Sigmoid colon (tissue), 7 donors: ENCODE measurements around the gene MIPEP. TPM values are rescaled to one million over a fixed set of nuclear protein-coding genes. Genes with fewer than 3 reads are reported as not detected.
A peak's percentile ranks its signal among the peaks of the same experiment; 100 is the strongest.

ENCODE experiments used
- DNase-seq: peaks from one replicate; pipeline ENCODE4 v3.0.0-alpha.2; 2019
- H3K27ac ChIP-seq, 4 donors: fragments of 200-600 bp; sonication (generic); one replicate each; pipeline ENCODE4 v1.5.1; 2016 to 2019; ENCODE audit warnings: mild to moderate bottlenecking in 1 of 4
- H3K27me3 ChIP-seq, 3 donors: fragments of 200-600 bp; sonication (generic); one replicate each; pipeline ENCODE4 v1.5.1; 2019; ENCODE audit warnings: mild to moderate bottlenecking in 1 of 3
- H3K36me3 ChIP-seq, 4 donors: fragments of 200-600 bp; sonication (generic); one replicate each; pipeline ENCODE4 v1.5.1; 2016 to 2019
- H3K4me1 ChIP-seq, 4 donors: fragments of 200-600 bp; sonication (generic); one replicate each; pipeline ENCODE4 v1.5.1; 2017 to 2019
- H3K4me3 ChIP-seq, 4 donors: fragments of 200-600 bp; sonication (generic); one replicate each; pipeline ENCODE4 v1.5.1; 2017 to 2019; ENCODE audit warnings: mild to moderate bottlenecking in 2 of 4, moderate library complexity in 1 of 4
- H3K9me3 ChIP-seq, 4 donors: fragments of 200-600 bp in 3 of 4; sonication (generic) in 3 of 4; one replicate each; pipeline versions ENCODE4 v1.5.1 to v1.6.1; 2013 to 2019
- CTCF ChIP-seq, 4 experiments: fragments of 450-650 bp in 3 of 4; fragments of 200-600 bp in 1 of 4; IDR thresholded peaks; one replicate each; pipeline ENCODE4 v1.5.1; 2016 to 2019; ENCODE audit warnings: antibody characterized with exemption in 4 of 4, mild to moderate bottlenecking in 3 of 4, moderate library complexity in 2 of 4
- EP300 ChIP-seq, 4 donors: sonication (generic); formaldehyde crosslinking; IDR thresholded peaks; one replicate each; pipeline ENCODE4 v1.6.1; 2017; ENCODE audit warnings: antibody characterized with exemption in 4 of 4
- POLR2A ChIP-seq, 2 donors: fragments of 450-650 bp; IDR thresholded peaks; one replicate each; pipeline ENCODE4 v1.6.1; 2016; ENCODE audit warnings: antibody characterized with exemption in 2 of 2, mild to moderate bottlenecking in 2 of 2, moderate library complexity in 2 of 2
- POLR2AphosphoS5 ChIP-seq, 4 donors: sonication (generic); formaldehyde crosslinking; IDR thresholded peaks; one replicate each; pipeline ENCODE4 v1.6.1; 2017; ENCODE audit warnings: antibody characterized with exemption in 4 of 4
- WGBS, 2 donors: extraction: QIAGEN DNeasy Blood & Tissue Kit; methylation state at CpG; one replicate each; pipeline ENCODE4 v1.1.7; 2013; 5-methylcytosine and 5-hydroxymethylcytosine counted together
- intact Hi-C: fragments of 100-400 bp; cut with DNase I; formaldehyde crosslinking; loops from one replicate; pipeline ENCODE4 v1.15.1; 2023
- polyA plus RNA-seq, 3 donors: library from polyadenylated mRNA; stranded (reverse); fragments of 200-250 nt; gene quantifications; one replicate each; pipeline ENCODE4 v1.2.3, GENCODE V29; 2013
- total RNA-seq, 4 donors: library from RNA; depleted of rRNA; stranded (reverse); fragments of >200 nt; gene quantifications; one replicate each; pipeline ENCODE4 v1.1.0, GENCODE V29; 2016
- donor health status: healthy with polysubstance abuse.
- donor health status: Bipolar disorder and iron deficiency.
- donor health status: healthy.

The MIPEP gene
- total RNA-seq: 10 to 100 TPM; 10.7 to 11.4 (median 11.1) TPM
- polyA plus RNA-seq: 10 to 100 TPM; 13.8 to 20.5 (median 19.4) TPM

GRCh38 chr13:23888658-23889614 is at the start of gene MIPEP:
MIPEP (minus strand) TSS chr13:23889400; CDS start chr13:23889320, 80 bp downstream.
- WGBS, 2 donors: 0% methylated on average over 75 of the region's 75 CpGs
- H3K4me3 ChIP-seq: peak within 1 kb of the TSS; percentile 71 to 95 (median 88)
- no peaks in the 10 kb centered on the region for H3K9me3 ChIP-seq
- TF ChIP-seq POLR2A (IDR thresholded peaks at IDR 0.05): peak; percentile 60 to 68
- TF ChIP-seq EP300 (IDR thresholded peaks at IDR 0.05): no peak
- TF ChIP-seq POLR2AphosphoS5 (IDR thresholded peaks at IDR 0.05): peak; percentile 86 to 96 (median 94)
- peak in 3 of 4 experiments; percentile 57 to 70 (median 62) for TF ChIP-seq CTCF (IDR thresholded peaks at IDR 0.05)
- no peaks in the 10 kb centered on the region for H3K27me3 ChIP-seq
- intact Hi-C loops: loop anchor here (5.0 kb wide), 3 partner anchors 312 to 623 kb away; partner anchors contain the start of gene PARP4
- H3K36me3 ChIP-seq: peaks cover 0 to 11% (median 3%) of the 10 kb centered on the region in 4 donors
- peaks cover 0 to 15% (median 13%) of the 10 kb centered on the region in 4 donors for H3K4me1 ChIP-seq
- peak within 1 kb of the TSS; percentile 91 to 93 (median 92) for H3K27ac ChIP-seq
- DNase-seq: peak; percentile 95

GRCh38 chr13:23934520-23934919 is 45.3 kb upstream of the MIPEP start:
- WGBS, 2 donors: 62 to 83% methylated on average over 2 of the region's 2 CpGs
- intact Hi-C loops: no loop called here
- Histone ChIP-seq H3K9me3 (no peaks in the 10 kb centered on the region), H3K36me3 (no peaks in the 10 kb centered on the region), H3K27ac (no peak overlapping the region), H3K27me3 (no peaks in the 10 kb centered on the region), H3K4me3 (no peak overlapping the region), H3K4me1 (no peaks in the 10 kb centered on the region)
- TF ChIP-seq EP300 (IDR thresholded peaks at IDR 0.05) (no peak), CTCF (IDR thresholded peaks at IDR 0.05) (no peak), POLR2AphosphoS5 (IDR thresholded peaks at IDR 0.05) (no peak), POLR2A (IDR thresholded peaks at IDR 0.05) (no peak)
- DNase-seq: no peak

GRCh38 chr13:23928985-23929384 is 39.8 kb upstream of the MIPEP start:
- no peaks in the 10 kb centered on the region for H3K9me3 ChIP-seq
- no peak overlapping the region for H3K27ac ChIP-seq
- no peaks in the 10 kb centered on the region for H3K4me1 ChIP-seq
- TF ChIP-seq EP300 (IDR thresholded peaks at IDR 0.05) (no peak), POLR2A (IDR thresholded peaks at IDR 0.05) (no peak), CTCF (IDR thresholded peaks at IDR 0.05) (no peak), POLR2AphosphoS5 (IDR thresholded peaks at IDR 0.05) (no peak)
- H3K27me3 ChIP-seq: no peaks in the 10 kb centered on the region
- 92 to 94% methylated on average over 2 of the region's 2 CpGs for WGBS, 2 donors
- DNase-seq: no peak
- intact Hi-C loops: no loop called here
- H3K4me3 ChIP-seq: no peak overlapping the region
- no peaks in the 10 kb centered on the region for H3K36me3 ChIP-seq

GRCh38 chr13:23923031-23923430 is 33.8 kb upstream of the MIPEP start:
- no peak for DNase-seq
- H3K9me3 ChIP-seq: no peaks in the 10 kb centered on the region
- H3K36me3 ChIP-seq: no peaks in the 10 kb centered on the region
- H3K4me3 ChIP-seq: no peak overlapping the region
- H3K27ac ChIP-seq: no peak overlapping the region
- WGBS, 2 donors: 26 to 75% methylated on average over 1 of the region's 1 CpG
- TF ChIP-seq CTCF (IDR thresholded peaks at IDR 0.05): no peak
- TF ChIP-seq POLR2A (IDR thresholded peaks at IDR 0.05): no peak
- no peak for TF ChIP-seq EP300 (IDR thresholded peaks at IDR 0.05)
- TF ChIP-seq POLR2AphosphoS5 (IDR thresholded peaks at IDR 0.05): no peak
- intact Hi-C loops: loop anchor here (5.0 kb wide), 1 partner anchor 304 kb away; no protein-coding TSS in a partner anchor
- no peaks in the 10 kb centered on the region for H3K27me3 ChIP-seq
- H3K4me1 ChIP-seq: no peaks in the 10 kb centered on the region
